HFFc6 (cell line): ENCODE results near the gene CACNG6. TPM values are rescaled to one million over a fixed set of nuclear protein-coding genes. Genes with fewer than 3 reads are reported as not detected.

Source experiments
- DNase-seq: peaks from one replicate; pipeline ENCODE4 v3.0.0-alpha.2; 2018
- H3K27ac Mint-ChIP-seq: 2 replicates; pipeline ENCODE4 v1.8.0; 2020; ENCODE audit warnings: mild to moderate bottlenecking, mixed read lengths
- H3K27me3 Mint-ChIP-seq: 2 replicates; pipeline ENCODE4 v1.8.0; 2021; ENCODE audit warnings: mild to moderate bottlenecking, moderate library complexity, mixed read lengths; ENCODE audit not compliant: insufficient read depth
- H3K36me3 Mint-ChIP-seq: 2 replicates; pipeline ENCODE4 v1.8.0; 2021; ENCODE audit warnings: low read depth, mixed read lengths
- H3K4me1 Mint-ChIP-seq: 2 replicates; pipeline ENCODE4 v1.8.0; 2020; ENCODE audit warnings: low read depth, mixed read lengths
- H3K4me3 Mint-ChIP-seq: 2 replicates; pipeline ENCODE4 v1.8.0; 2020; ENCODE audit warnings: mild to moderate bottlenecking, moderate library complexity, mixed read lengths
- H3K9me3 Mint-ChIP-seq: 2 replicates; pipeline ENCODE4 v1.8.0; 2020; ENCODE audit warnings: mild to moderate bottlenecking, mixed read lengths
- CTCF ChIP-seq: fragments of 200-600 bp; sonication (generic); IDR thresholded peaks from 2 replicates; pipeline ENCODE4 v1.5.0; 2021; ENCODE audit warnings: antibody characterized with exemption, mild to moderate bottlenecking
- long read RNA-seq: library from polyadenylated mRNA; unstranded; transcript quantifications from one replicate; pipeline ENCODE4 v2.0.0, GENCODE V29; 2019
- total RNA-seq, 6 experiments: library from RNA; stranded (reverse); fragmentation: NEBNext Ultra II Directional; extraction: Animal tissue kit (Norgen Biotek cat#: 25700); gene quantifications; 2 replicates in 1 of 6; 3 replicates in 5 of 6; pipeline ENCODE4 v1.2.3, GENCODE V29; 2021

The CACNG6 gene
- not detected for total RNA-seq
- long read RNA-seq = 0 reads

GRCh38 chr19:53991224-53992113, at the start of gene CACNG6:
TSS of gene CACNG6 (plus strand) at chr19:53991637. CDS start at chr19:53992878, 1,241 bp downstream.
- Mint-ChIP-seq H3K27me3 (peaks cover 38% of the 10 kb centered on the region), H3K36me3 (no peaks in the 10 kb centered on the region), H3K4me3 (peak within 1 kb of the TSS; percentile 57), H3K9me3 (no peaks in the 10 kb centered on the region), H3K27ac (no peak within 1 kb of the TSS), H3K4me1 (peaks cover 14% of the 10 kb centered on the region; the same call in 1 of the 2 replicates)
- no peak for TF ChIP-seq CTCF
- DNase-seq = no peak

GRCh38 chr19:53942001-53942786, 49.2 kb upstream of the CACNG6 start:
- Mint-ChIP-seq H3K36me3 (no peaks in the 10 kb centered on the region), H3K4me3 (no peak overlapping the region), H3K27ac (no peak overlapping the region), H3K4me1 (no peaks in the 10 kb centered on the region), H3K9me3 (no peaks in the 10 kb centered on the region), H3K27me3 (peaks cover 22% of the 10 kb centered on the region)
- no peak for DNase-seq
- peak; percentile 16; the same call in 1 of the 2 replicates for TF ChIP-seq CTCF

- DNase-seq = no peak
- no peaks in the 10 kb centered on the region for H3K9me3 Mint-ChIP-seq
- no peak for TF ChIP-seq CTCF
- H3K4me1 Mint-ChIP-seq = no peaks in the 10 kb centered on the region
- H3K27ac Mint-ChIP-seq = no peak overlapping the region
- H3K27me3 Mint-ChIP-seq = peaks cover 22% of the 10 kb centered on the region
- H3K36me3 Mint-ChIP-seq = no peaks in the 10 kb centered on the region
- H3K4me3 Mint-ChIP-seq = no peak overlapping the region
Measured at GRCh38 chr19:53944416-53944815, 47.0 kb upstream of the CACNG6 start.

GRCh38 chr19:53944933-53945332, 46.5 kb upstream of the CACNG6 start:
- Mint-ChIP-seq H3K27me3 (peaks cover 22% of the 10 kb centered on the region), H3K27ac (no peak overlapping the region), H3K9me3 (no peaks in the 10 kb centered on the region), H3K4me3 (no peak overlapping the region), H3K36me3 (no peaks in the 10 kb centered on the region), H3K4me1 (no peaks in the 10 kb centered on the region)
- TF ChIP-seq CTCF = no peak
- DNase-seq = no peak

GRCh38 chr19:53945441-53945840, 46.0 kb upstream of the CACNG6 start:
- DNase-seq = no peak
- no peaks in the 10 kb centered on the region for H3K4me1 Mint-ChIP-seq
- no peak overlapping the region for H3K27ac Mint-ChIP-seq
- peaks cover 22% of the 10 kb centered on the region for H3K27me3 Mint-ChIP-seq
- H3K36me3 Mint-ChIP-seq = no peaks in the 10 kb centered on the region
- H3K4me3 Mint-ChIP-seq = no peak overlapping the region
- no peak for TF ChIP-seq CTCF
- no peaks in the 10 kb centered on the region for H3K9me3 Mint-ChIP-seq
